HFF-Myc (cell line): ENCODE measurements around the gene RNF145.
"Not testable (repeated sequence)": the region's sequence is repeated elsewhere in the genome, so short reads cannot be mapped to it uniquely, and the experiment has no call there.

Source experiments
- DNase-seq: peaks from one replicate; pipeline ENCODE4 v3.0.0-alpha.2; 2011; ENCODE audit warnings: low read depth; ENCODE audit errors: extremely low read depth
- H3K4me3 ChIP-seq: replicated peaks from 2 replicates; pipeline ENCODE4 v1.5.1; 2011; ENCODE audit warnings: low read depth, mild to moderate bottlenecking, control low read depth, low read length
- CTCF ChIP-seq: IDR thresholded peaks from 2 replicates; pipeline ENCODE4 v1.5.1; 2012; ENCODE audit warnings: mild to moderate bottlenecking, low read depth, low read length, control low read depth; ENCODE audit errors: missing control alignments

RNF145 gene

GRCh38 chr5:159231167-159231566 is 21.8 kb upstream of the RNF145 start:
- TF ChIP-seq CTCF = no peak
- H3K4me3 ChIP-seq = no peak overlapping the region
- DNase-seq = no peak

- no peak for DNase-seq
- no peak for TF ChIP-seq CTCF
Measured at GRCh38 chr5:159230657-159231056, 21.3 kb upstream of the RNF145 start.

GRCh38 chr5:159228097-159228496 is 18.7 kb upstream of the RNF145 start:
- not testable (repeated sequence) for H3K4me3 ChIP-seq, DNase-seq

More at GRCh38 chr5:159230657-159231056, 21.3 kb upstream of the RNF145 start:
- H3K4me3 ChIP-seq = no peak overlapping the region

- no peak overlapping the region for H3K4me3 ChIP-seq
- TF ChIP-seq CTCF = no peak
- DNase-seq = no peak
Measured at GRCh38 chr5:159227452-159227851, 18.1 kb upstream of the RNF145 start.

- no peak overlapping the region for H3K4me3 ChIP-seq
- DNase-seq = no peak
- no peak for TF ChIP-seq CTCF
Measured at GRCh38 chr5:159226451-159226850, 17.1 kb upstream of the RNF145 start.

- DNase-seq = no peak
- TF ChIP-seq CTCF = no peak
- H3K4me3 ChIP-seq = no peak overlapping the region
Measured at GRCh38 chr5:159224471-159224870, 15.1 kb upstream of the RNF145 start.

GRCh38 chr5:159223469-159223868 is 14.1 kb upstream of the RNF145 start:
- no peak overlapping the region for H3K4me3 ChIP-seq
- no peak for DNase-seq
- TF ChIP-seq CTCF = no peak
